ENCODE results near the gene DGKI.

- TF ChIP-seq EP300 (IDR thresholded peaks at IDR 0.05; ENCODE audit: low read depth) (no peak), CTCF (IDR thresholded peaks at IDR 0.05) (no peak), POLR2A (IDR thresholded peaks at IDR 0.05) (no peak), POLR2AphosphoS5 (IDR thresholded peaks at IDR 0.05) (no peak)
These were observed 119.4 kb downstream of the DGKI start for GRCh38 chr7:137727413-137727812.
